OCI-LY7 (cell line): Measurements from ENCODE around the gene TCF15. TPM values are rescaled to one million over a fixed set of nuclear protein-coding genes. Genes with fewer than 3 reads are reported as not detected.

ENCODE experiments used
- BruUV-seq: library from RNA; stranded (reverse); fragments of 400-500 nt; replicated peaks from 2 replicates; lab custom pipeline; 2021; lab: Mats Ljungman, UMichigan
- CTCF ChIA-PET: fragments of 300-600 bp; sonication (Branson Sonifier 250); formaldehyde crosslinking; loops from one replicate; lab custom pipeline; 2022; ENCODE audit warnings: antibody characterized with exemption; ENCODE audit not compliant: unreplicated experiment; lab: Charles Lee
- POLR2A ChIA-PET: fragments of 300-600 bp; sonication (Branson Sonifier 250); formaldehyde crosslinking; loops from one replicate; lab custom pipeline; 2022; ENCODE audit warnings: antibody characterized with exemption; lab: Charles Lee
- DNase-seq: peaks from one replicate; pipeline ENCODE4 v3.0.0-alpha.2; 2015; ENCODE audit warnings: low spot score
- H2AFZ ChIP-seq: fragments of 200-600 bp; sonication (generic), shearing (Covaris generic); 2 replicates; pipeline ENCODE4 v1.6.1; 2014; ENCODE audit warnings: mild to moderate bottlenecking, antibody characterized with exemption, low read length, moderate library complexity
- H3K27ac ChIP-seq: fragments of 200-600 bp; sonication (generic); 2 replicates; pipeline ENCODE4 v1.5.1; 2014; ENCODE audit warnings: mixed run types, low read depth, mild to moderate bottlenecking, moderate library complexity, low read length, inconsistent platforms; ENCODE audit not compliant: poor library complexity, severe bottlenecking
- H3K36me3 ChIP-seq: fragments of 200-600 bp; sonication (generic); 2 replicates; pipeline ENCODE4 v1.6.1; 2014; ENCODE audit warnings: mild to moderate bottlenecking, antibody characterized with exemption, low read length, moderate library complexity, mixed read lengths; ENCODE audit not compliant: insufficient read depth
- H3K4me1 ChIP-seq: fragments of 200-600 bp; sonication (generic); 2 replicates; pipeline ENCODE4 v1.5.1; 2014; ENCODE audit warnings: mild to moderate bottlenecking, low read length; ENCODE audit not compliant: insufficient read depth, poor library complexity, severe bottlenecking
- H3K4me2 ChIP-seq: fragments of 200-600 bp; sonication (generic); 2 replicates; pipeline ENCODE4 v1.6.1; 2014; ENCODE audit warnings: mild to moderate bottlenecking, low read length
- H3K4me3 ChIP-seq: fragments of 200-600 bp; sonication (generic); 2 replicates; pipeline ENCODE4 v1.5.1; 2014; ENCODE audit warnings: mild to moderate bottlenecking, low read depth, low read length; ENCODE audit not compliant: poor library complexity, severe bottlenecking
- H3K79me2 ChIP-seq: fragments of 200-600 bp; sonication (generic); 2 replicates; pipeline ENCODE4 v1.6.1; 2016; ENCODE audit warnings: low read depth, mild to moderate bottlenecking, low read length, moderate library complexity, mixed read lengths; ENCODE audit not compliant: insufficient read depth
- H3K9me2 ChIP-seq: fragments of 200-600 bp; sonication (generic); 2 replicates; pipeline ENCODE4 v1.6.1; 2016; ENCODE audit warnings: mild to moderate bottlenecking, low read length, mixed read lengths; ENCODE audit not compliant: insufficient read depth
- H3K9me3 ChIP-seq: fragments of 200-600 bp; sonication (generic); 2 replicates; pipeline ENCODE4 v1.6.1; 2014; ENCODE audit warnings: mild to moderate bottlenecking, mixed run types, low read length, mixed read lengths
- H4K20me1 ChIP-seq: fragments of 200-600 bp; sonication (generic); 2 replicates; pipeline ENCODE4 v1.6.1; 2014; ENCODE audit warnings: mild to moderate bottlenecking, antibody characterized with exemption, low read length, moderate library complexity, mixed read lengths; ENCODE audit not compliant: insufficient read depth
- CTCF ChIP-seq: fragments of 200-600 bp; sonication (generic); conservative IDR thresholded peaks from 2 replicates; pipeline ENCODE4 v1.5.1; 2014; ENCODE audit warnings: mild to moderate bottlenecking, antibody characterized with exemption, low read length, moderate library complexity, mixed read lengths
- EZH2phosphoT487 ChIP-seq: fragments of 200-600 bp; sonication (generic); IDR thresholded peaks from 2 replicates; pipeline ENCODE4 v1.6.1; 2018; ENCODE audit warnings: low read depth, borderline replicate concordance, mild to moderate bottlenecking, mixed run types, antibody characterized with exemption, low read length, moderate library complexity, mixed read lengths
- intact Hi-C: fragments of 100-400 bp; cut with micrococcal nuclease; formaldehyde crosslinking; loops from one replicate; pipeline ENCODE4 v1.10.0; 2022; ENCODE audit not compliant: unreplicated experiment
- total RNA-seq, 2 experiments: library from RNA; depleted of rRNA in 1 of 2; stranded (reverse); fragments of >200 nt in 1 of 2; shearing (Covaris generic) in 1 of 2; gene quantifications; 2 replicates each; pipeline ENCODE4 v1.2.3, GENCODE V29; 2014 to 2022

Gene TCF15
- total RNA-seq, 2 experiments from 2014 or later, result not detected

GRCh38 chr20:611047-611842 is 1.1 kb upstream of the TCF15 start:
- no peaks in the 10 kb centered on the region for H3K9me2 ChIP-seq
- H3K9me3 ChIP-seq, result no peaks in the 10 kb centered on the region
- BruUV-seq, result no TSS peak
- no peak overlapping the region for H3K4me2 ChIP-seq
- no peak for TF ChIP-seq CTCF
- TF ChIP-seq EZH2phosphoT487, result no peak
- ChIA-PET CTCF (no interaction called here), POLR2A (interaction anchor here (1.2 kb wide), 1 partner anchor 27 kb away, joined by 3 read pairs; no protein-coding TSS in a partner anchor)
- intact Hi-C loops, result no loop called here
- no peaks in the 10 kb centered on the region for H3K36me3 ChIP-seq
- DNase-seq, result no peak
- no peak overlapping the region for H2AFZ ChIP-seq
- peaks cover 6% of the 10 kb centered on the region for H3K4me1 ChIP-seq
- no peak overlapping the region for H3K4me3 ChIP-seq
- no peak overlapping the region for H3K27ac ChIP-seq
- H4K20me1 ChIP-seq, result no peaks in the 10 kb centered on the region
- no peaks in the 10 kb centered on the region for H3K79me2 ChIP-seq

- Histone ChIP-seq H3K4me3 (no peak overlapping the region), H3K9me3 (no peaks in the 10 kb centered on the region), H3K4me1 (no peaks in the 10 kb centered on the region), H3K79me2 (no peaks in the 10 kb centered on the region), H4K20me1 (no peaks in the 10 kb centered on the region), H3K4me2 (no peak overlapping the region), H3K36me3 (no peaks in the 10 kb centered on the region), H3K9me2 (no peaks in the 10 kb centered on the region), H2AFZ (no peak overlapping the region), H3K27ac (no peak overlapping the region)
- ChIA-PET CTCF (no interaction called here), POLR2A (no interaction called here)
- DNase-seq, result no peak
- TF ChIP-seq EZH2phosphoT487, result no peak
- no peak for TF ChIP-seq CTCF
- intact Hi-C loops, result no loop called here
- BruUV-seq, result no TSS peak
These were observed 641 bp downstream of the TCF15 start for GRCh38 chr20:609371-609964.

GRCh38 chr20:608970-609369 is 1.1 kb downstream of the TCF15 start:
- Histone ChIP-seq H3K36me3 (no peaks in the 10 kb centered on the region), H3K9me2 (no peaks in the 10 kb centered on the region), H3K79me2 (no peaks in the 10 kb centered on the region), H2AFZ (no peak overlapping the region), H3K27ac (no peak overlapping the region), H3K4me1 (no peaks in the 10 kb centered on the region), H4K20me1 (no peaks in the 10 kb centered on the region), H3K4me3 (no peak overlapping the region), H3K9me3 (no peaks in the 10 kb centered on the region), H3K4me2 (no peak overlapping the region)
- TF ChIP-seq CTCF (no peak), EZH2phosphoT487 (no peak)
- DNase-seq, result no peak
- intact Hi-C loops, result no loop called here
- no TSS peak for BruUV-seq
- POLR2A ChIA-PET, result no interaction called here
- CTCF ChIA-PET, result no interaction called here
